ENCODE data around the gene ARHGEF6.

ARHGEF6 gene

GRCh38 chrX:136745215-136746173 is 35.2 kb downstream of the ARHGEF6 start:
- DNase-seq: no peak

GRCh38 chrX:136742721-136743379 is 37.9 kb downstream of the ARHGEF6 start:
- no peak for DNase-seq

GRCh38 chrX:136738049-136738729 is 42.5 kb downstream of the ARHGEF6 start:
- no peak for DNase-seq

- DNase-seq: no peak
These were observed 44.0 kb downstream of the ARHGEF6 start for GRCh38 chrX:136736690-136737089.

- no peak for DNase-seq
These were observed 45.1 kb downstream of the ARHGEF6 start for GRCh38 chrX:136735601-136736000.

GRCh38 chrX:136733613-136734012 is 47.1 kb downstream of the ARHGEF6 start:
- no peak for DNase-seq

- DNase-seq: no peak
These were observed 48.9 kb downstream of the ARHGEF6 start for GRCh38 chrX:136731798-136732197.

GRCh38 chrX:136731207-136731782 is 49.4 kb downstream of the ARHGEF6 start:
- peak; percentile 21 for DNase-seq

GRCh38 chrX:136728393-136728792 is 52.3 kb downstream of the ARHGEF6 start:
- DNase-seq: no peak

GRCh38 chrX:136725441-136726104 is 55.2 kb downstream of the ARHGEF6 start:
- no peak for DNase-seq

GRCh38 chrX:136718091-136718490 is 62.6 kb downstream of the ARHGEF6 start:
- no peak for DNase-seq

GRCh38 chrX:136714626-136715599 is 65.8 kb downstream of the ARHGEF6 start:
- no peak for DNase-seq

GRCh38 chrX:136712650-136713310 is 68.0 kb downstream of the ARHGEF6 start:
- DNase-seq: no peak

- peak; percentile 50 for DNase-seq
These were observed 69.6 kb downstream of the ARHGEF6 start for GRCh38 chrX:136711147-136711546.

GRCh38 chrX:136710325-136710951 is 70.3 kb downstream of the ARHGEF6 start:
- DNase-seq: no peak

- DNase-seq: no peak
These were observed 72.4 kb downstream of the ARHGEF6 start for GRCh38 chrX:136708348-136708747.

- peak; percentile 28 for DNase-seq
These were observed 83.6 kb downstream of the ARHGEF6 start for GRCh38 chrX:136697156-136697555.

- DNase-seq: peak; percentile 49
These were observed 86.2 kb downstream of the ARHGEF6 start for GRCh38 chrX:136694431-136695087.

- DNase-seq: no peak
These were observed 88.5 kb downstream of the ARHGEF6 start for GRCh38 chrX:136692271-136692670.

Data from CD4-positive, alpha-beta T cell treated with Interleukin-17A for 4 hours (primary cell).